Tongue (tissue), 2 donors: ENCODE measurements around the gene GATAD2A. TPM values are rescaled to one million over a fixed set of nuclear protein-coding genes. Genes with fewer than 3 reads are reported as not detected.
"Not testable (repeated sequence)": the region's sequence is repeated elsewhere in the genome, so short reads cannot be mapped to it uniquely, and the experiment has no call there.

Experiments
- DNase-seq: peaks from one replicate; pipeline ENCODE4 v3.0.0-alpha.2; 2015
- total RNA-seq: library from RNA; depleted of rRNA; stranded (reverse); fragments of >200 nt; gene quantifications from one replicate; pipeline ENCODE4 v1.2.3, GENCODE V29; 2014

The GATAD2A gene
- 24.0 TPM for total RNA-seq

DNA sequence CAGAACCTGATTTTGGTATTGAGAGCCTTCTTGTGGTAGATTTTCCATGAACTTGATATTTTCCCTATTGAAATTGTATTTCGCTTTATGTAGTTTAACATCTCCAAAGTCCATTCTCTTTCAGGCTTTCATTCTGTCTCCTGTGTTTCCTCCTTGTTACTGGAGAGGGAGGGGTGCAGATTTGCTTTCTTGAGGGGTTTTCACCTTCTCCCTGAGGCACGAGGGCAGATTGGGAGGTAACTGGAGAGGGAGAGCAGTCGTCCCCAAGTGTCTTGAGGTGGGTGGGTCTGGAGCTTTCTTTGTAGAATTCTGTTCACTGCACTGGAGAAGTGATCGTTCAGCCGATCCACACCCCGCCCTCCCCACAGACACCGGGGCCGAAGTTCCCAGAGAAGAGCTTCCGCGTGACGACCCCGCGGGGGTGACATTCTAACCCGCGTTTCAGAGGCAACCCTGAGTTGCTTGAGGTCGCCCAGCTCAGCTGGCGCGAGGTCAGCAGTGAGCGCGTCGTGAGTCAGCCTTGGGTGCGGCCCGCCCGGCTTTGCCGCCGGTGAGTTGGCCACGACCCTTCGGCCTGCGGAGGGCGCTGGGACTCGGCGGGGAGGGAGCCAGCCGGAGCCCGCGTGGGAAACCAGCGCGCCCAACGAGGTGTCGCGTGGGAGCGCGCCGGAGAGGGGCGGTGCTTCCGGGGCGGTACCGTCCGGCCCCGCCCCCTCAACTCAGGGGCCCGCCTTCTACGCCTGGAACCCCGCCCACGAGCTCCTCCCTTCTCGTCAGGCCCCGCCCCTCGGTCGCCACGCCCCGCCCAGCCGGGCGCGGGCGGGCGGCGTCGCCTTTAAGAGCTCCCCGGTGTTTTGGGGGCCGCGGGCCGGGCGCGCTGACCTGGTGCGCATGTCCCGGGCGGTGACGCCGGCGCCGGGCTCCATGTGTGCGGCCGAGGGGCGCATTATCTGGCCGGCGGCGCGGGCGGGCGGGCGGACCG lies at the start of gene GATAD2A:
GATAD2A (plus strand) TSS at position 797 of the 982 bp plus-strand sequence. CDS start 59,671 bp downstream, outside the sequence.
- peak; percentile 97 for DNase-seq

DNA sequence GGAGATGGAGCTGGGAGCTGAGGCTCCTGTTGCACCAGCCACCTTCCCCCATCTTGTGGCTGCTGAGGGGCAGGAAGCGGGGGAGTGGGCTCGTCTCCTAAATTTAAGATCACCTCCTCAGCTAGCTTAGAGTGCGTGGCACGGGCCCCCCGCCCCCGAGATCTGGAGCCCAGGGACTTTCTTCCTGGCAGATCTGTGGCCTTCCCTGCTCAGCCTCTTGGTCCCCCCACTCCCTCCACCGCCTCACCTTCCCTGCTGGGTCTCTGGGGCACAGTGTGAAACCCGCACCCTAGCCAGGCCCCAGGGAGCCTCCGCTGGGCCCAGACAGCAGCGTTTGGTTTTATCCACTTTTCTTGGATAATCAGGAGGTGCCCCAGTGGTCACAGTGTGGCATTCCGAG lies 49.0 kb upstream of the GATAD2A start:
- no peak for DNase-seq

DNA sequence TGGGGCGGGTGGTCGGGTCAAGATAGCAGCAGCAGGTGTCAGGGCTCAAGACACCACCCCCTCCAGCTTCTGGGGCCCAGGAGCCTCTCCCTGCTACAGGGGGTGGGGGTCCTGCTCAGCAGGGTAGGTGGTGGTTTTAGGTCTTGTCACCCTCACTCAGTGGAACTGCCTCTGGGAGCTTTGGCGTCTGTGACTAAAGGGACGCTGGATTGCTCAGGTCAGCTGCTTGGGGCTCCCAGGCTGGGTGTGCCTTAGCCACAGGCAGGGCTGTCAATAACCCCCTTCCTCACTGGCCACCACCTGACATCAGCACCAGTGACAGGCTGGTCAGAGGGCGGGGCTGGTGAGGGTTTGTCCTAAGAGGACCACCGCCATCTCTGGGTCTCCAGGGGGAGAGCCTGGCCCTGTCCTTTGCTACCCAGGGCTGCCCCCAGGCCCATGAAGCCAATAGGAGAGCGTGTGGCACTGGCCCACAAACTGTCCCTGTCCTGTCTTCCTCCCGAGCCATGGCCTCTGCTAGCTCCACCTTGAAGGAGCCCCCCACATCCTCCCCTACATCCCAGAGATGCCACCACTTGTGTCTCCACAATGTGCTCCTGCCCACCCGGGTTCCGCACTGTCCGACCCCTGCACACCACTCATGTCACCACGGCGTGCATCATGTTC lies 48.4 kb upstream of the GATAD2A start:
- no peak for DNase-seq

- DNase-seq = peak; percentile 88
These were observed 44.3 kb upstream of the GATAD2A start for GRCh38 chr19:19361075-19361594.

DNA sequence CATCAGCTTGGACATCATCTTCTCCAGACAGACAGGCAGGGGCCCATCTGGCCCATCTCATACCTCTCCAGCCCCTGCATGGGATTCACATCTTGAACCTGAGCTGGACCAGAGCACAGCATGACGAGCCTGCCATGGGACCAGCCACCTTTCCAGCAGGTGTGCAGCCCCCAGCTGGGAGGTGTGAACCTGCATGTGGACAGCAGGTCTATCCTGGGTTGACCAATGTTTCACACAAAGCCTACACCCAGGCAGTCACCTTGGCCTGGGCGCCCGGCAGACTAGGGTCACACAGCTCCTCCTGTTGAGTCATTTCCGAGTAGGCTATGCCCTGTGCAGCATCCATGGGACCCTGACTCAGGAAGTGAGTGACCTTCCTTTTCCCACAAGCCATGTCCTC lies 43.4 kb upstream of the GATAD2A start:
- DNase-seq = no peak

DNA sequence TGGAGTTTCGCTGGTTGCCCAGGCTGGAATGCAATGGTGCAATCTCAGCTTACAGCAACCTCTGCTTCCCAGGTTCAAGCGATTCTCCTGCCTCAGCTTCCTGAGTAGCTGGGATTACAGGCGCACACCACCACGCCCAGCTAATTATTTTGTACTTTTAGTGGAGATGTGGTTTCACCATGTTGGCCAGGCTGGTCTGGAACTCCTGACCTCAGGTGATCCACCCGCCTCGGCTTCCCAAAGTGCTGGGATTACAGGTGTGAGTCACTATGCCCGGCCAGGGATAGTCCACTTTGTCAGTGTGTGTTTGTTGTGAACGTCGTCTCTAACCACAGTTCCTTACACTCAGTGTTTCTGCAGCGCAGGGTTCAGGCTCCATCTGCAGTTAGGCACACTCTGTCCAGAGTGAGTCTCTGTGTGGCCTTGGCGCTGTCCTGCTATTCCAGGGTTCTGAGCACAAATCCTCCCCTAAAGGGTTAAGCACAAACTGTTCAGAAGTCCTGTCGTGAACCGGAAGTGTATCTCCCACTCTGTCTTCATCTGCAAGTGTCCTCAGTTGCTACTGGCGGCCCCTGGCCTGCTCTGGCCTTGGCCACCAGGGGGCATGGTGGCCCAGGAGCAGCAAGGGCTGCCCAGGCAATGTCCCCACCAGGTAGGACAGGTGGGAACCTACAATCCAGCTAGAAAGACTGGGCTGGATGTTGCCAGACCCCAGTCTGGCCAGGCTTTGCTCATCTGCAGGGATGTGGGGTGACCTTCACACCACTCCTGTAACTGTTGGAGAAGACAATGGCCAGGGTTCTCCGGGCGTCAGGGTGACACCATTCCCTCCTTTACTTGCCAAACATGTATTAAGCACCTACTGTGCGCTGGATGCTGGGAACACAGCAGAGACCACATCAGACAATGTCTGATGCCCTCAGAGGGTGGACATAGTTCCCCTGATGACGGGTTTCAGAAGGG lies 38.8 kb upstream of the GATAD2A start:
- peak; percentile 69 for DNase-seq

DNA sequence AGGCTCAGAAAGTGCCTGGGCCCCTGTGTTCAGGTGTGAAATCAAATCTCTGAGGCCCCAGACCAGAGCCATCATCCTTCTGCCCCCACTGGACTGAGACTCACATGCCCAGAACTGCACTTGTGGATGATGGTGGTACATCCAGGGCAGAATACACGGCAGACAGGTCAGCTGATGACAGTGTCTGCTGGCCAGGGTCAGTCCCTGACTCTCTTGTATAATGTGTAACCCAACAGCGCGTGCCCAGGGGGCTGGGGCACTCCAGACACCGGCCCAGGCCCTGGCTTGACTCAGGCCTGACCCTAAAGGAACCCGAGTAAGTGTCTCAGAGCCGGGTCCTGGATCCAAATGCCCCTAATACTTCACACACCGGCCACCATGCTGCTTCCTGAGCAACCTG lies 37.4 kb upstream of the GATAD2A start:
- DNase-seq = no peak

GRCh38 chr19:19371059-19371458 lies 34.4 kb upstream of the GATAD2A start:
- DNase-seq = no peak

DNA sequence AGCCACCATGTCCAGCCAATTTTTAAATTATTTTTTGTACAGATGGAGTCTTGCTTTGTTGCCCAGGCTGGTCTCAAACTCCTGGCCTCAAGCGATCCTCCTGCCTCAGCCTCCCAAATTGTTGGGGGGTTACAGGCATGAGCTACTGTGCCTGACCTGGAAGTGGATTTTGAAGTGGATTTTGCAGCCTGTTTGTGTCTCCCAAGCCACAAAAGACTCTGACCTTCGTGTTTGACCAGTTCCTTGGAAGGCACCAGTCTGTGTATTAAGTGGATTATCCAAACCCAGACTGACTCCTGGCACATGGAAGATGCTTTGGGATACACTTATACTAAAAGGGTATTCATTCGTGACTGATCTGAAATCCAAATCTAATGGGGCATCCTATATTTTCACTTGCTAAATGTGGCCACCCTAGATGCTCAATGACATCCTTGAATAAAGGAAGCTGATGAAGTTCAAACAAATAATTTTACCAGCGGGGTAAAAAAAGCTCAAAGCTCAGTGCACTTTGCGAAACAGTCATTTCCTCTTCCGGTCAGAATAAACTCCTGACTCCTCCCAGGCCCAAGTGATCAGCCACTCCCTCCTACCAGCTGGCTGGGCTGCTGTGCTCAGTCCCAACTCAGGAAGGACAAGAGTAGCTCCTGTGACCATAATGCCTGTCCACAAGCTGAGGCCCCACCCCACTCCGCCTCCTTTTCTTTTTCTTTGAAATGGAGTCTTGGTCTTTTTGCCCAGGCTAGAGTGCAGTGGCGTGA lies 32.6 kb upstream of the GATAD2A start:
- peak; percentile 31 for DNase-seq

DNA sequence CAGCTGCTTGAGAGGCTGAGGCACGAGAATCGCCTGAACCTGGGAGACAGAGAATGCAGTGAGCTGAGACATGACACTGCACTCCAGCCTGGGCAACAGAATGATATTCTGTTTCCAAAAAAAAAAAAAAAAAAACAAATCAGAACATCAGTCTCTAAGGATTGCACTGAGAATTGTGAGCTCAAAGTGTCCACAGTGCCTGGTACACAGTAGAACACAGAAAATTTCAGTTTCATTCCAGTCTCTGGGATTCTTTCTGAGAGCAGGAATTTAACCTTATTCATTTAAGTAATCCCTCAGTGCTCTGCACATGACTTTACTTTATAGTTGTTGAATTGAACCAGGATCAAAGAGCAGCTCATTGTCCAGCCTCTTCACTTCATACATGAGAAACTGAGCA lies 25.9 kb upstream of the GATAD2A start:
- DNase-seq = no peak

DNA sequence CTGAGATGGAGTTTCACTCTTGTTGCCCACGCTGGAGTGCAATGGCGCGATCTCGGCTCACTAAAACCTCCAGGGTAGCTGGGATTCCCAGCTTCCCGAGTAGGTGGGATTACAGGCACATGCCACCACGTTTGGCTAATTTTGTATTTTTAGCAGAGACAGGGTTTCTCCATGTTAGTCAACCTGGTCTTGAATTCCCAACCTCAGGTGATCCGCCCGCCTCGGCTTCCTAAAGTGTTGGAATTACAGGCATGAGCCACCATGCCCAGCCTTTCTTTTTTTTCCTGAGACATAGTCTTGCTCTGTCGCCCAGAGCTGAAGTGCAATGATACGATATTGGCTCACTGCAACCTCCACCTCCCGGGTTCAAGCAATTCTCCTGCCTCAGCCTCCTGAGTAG lies 25.2 kb upstream of the GATAD2A start:
- DNase-seq = not testable (repeated sequence)

DNA sequence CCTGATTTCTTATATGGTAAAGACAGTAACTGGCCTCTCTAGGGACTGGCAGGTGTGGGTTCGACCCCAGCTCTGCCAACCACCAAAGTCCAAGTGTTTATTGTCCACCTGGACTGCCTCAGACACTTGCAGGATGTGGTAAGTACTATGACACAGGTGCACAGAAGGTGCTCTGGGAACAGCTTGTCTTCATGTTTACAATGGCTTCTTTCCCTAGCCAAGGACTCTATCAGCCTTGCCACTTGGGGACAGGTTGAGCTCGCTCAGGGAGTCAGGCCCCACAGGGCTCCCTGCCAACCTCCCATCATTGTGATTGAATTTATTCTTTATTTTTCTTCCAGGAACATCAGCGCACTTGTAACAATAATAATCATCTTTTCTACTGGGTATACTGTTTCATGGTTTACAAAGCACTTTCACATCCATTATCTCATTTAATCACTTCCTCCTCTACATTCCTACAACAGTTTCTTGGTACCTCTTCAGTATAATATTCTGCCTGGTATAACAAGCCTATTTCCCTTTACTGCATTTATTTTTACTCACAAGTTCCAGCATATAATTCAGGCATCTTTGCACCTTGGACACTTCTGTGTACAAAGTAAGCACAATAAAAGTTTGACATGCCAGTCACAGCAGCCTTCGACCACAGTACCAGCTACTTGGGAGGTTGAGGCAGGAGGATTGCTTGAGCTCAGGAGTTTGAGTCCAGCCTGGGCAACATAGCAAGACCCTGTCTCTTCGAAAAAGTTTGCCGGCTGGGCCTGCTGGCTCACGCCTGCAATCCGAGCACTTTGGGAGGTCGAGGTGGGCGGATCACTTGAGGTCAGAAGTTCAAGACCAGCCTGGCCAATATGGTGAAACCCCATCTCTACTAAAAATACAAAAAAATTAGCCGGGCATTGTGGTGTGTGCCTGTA lies 24.2 kb upstream of the GATAD2A start:
- DNase-seq = no peak

- DNase-seq = no peak
These were observed 23.4 kb upstream of the GATAD2A start for GRCh38 chr19:19382118-19382517.

DNA sequence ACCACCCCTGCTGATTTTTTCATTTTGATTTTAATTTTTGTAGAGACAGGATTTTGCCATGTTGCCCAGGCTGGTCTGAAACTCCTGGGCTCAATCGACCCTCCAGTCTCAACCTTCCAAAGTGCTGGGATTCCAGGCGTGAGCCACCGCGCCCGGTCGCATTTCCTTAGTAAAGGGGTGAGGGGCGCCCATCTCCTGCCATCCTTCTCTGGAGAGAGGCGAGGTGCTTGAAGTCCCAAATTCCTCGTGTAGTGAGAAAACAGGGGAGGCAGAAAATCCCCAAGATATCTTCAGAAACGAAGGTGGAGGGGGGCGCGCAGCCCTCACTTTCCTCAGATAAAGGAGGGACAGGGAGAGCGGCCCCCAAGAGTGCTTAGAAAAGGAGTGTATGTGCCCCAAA lies 21.0 kb upstream of the GATAD2A start:
- DNase-seq = no peak

GRCh38 chr19:19385131-19385895 lies 20.2 kb upstream of the GATAD2A start:
- DNase-seq = peak; percentile 100

DNA sequence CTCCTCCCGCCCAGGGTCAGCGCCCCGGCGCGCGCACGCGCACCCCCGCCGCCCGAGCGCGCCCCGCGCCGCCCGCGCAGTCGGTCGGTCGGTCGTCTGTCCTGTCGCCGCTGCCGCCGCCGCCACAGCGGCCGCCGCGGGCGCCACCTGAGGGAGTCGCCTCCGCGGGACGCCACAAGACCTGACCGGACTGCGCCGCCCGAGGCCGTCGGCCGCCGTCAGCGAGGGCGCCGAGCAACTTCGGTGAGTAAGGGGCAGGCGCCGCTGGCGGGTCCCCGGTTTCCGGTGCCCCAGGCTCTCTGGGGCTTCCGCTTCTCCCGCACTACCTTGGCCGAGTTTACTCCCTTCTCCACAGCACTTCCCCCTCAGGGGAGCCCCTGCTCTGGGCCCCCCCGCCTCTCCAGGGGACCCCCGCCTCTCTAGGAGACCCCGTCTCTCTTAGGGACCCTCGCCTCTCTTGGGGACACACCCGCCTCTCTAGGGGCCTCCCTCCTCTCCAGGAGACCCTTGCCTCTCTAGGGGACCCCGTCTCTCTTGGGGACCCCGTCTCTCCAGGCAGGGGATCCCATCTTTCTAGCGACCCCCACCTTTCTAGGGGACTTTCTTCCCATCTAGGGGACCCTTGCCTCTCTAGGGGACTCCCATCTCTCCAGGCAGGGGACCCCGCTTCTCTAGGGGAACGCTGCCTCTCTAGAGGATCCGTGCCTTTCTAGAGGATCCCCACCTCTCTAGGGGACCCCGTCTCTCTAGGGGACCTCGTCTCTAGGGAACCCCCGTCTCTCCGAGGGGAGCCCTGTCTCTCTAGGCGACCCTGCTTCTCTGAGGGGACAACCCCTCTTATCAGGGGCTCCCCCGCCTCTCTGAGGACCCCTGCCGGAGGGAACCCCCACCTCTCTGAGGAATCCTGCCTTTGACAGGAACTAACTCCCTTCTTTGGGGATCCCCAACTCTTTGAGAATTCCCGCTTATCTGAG lies 19.3 kb upstream of the GATAD2A start:
- DNase-seq = no peak

GRCh38 chr19:19387108-19387507 lies 18.4 kb upstream of the GATAD2A start:
- DNase-seq = no peak
